ENCODE data around the gene SCFD2.
A peak's percentile ranks its signal among the peaks of the same experiment; 100 is the strongest.

SCFD2 gene

GRCh38 chr4:52926196-52926974, 439.5 kb downstream of the SCFD2 start:
- no peak overlapping the region for H3K4me3 ChIP-seq (replicated peaks; ENCODE audit: low read depth, low read length)
- TF ChIP-seq CTCF (IDR thresholded peaks at IDR 0.05; ENCODE audit: low read length, missing control alignments) = no peak
- no peak for DNase-seq (ENCODE audit: low read depth)

DNA sequence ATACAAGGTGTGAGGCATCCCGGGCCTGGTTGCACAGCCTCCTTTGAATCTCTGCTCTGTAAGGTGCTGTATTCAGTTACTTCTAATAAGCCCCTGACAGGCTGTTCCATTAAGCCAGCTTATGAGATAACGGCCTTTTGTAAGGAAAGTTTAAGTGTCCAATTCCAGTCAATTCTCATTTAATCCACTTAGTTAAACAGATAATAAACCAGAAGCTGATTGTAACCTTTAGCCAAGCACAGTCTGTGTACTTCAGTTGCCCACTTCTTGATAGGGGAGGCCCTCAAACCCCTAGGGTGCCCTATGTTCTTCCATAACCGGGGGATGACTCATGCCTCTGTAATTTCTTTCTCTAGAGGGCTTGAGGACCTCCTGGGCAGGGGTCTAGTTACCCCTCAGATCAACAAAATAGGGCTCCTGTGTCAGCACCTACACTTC, 440.3 kb downstream of the SCFD2 start:
- peak; percentile 7 for DNase-seq (ENCODE audit: low read depth)
- no peak for TF ChIP-seq CTCF (IDR thresholded peaks at IDR 0.05; ENCODE audit: low read length, missing control alignments)
- H3K4me3 ChIP-seq (replicated peaks; ENCODE audit: low read depth, low read length) = no peak overlapping the region

GRCh38 chr4:52919461-52919860, 446.4 kb downstream of the SCFD2 start:
- TF ChIP-seq CTCF (IDR thresholded peaks at IDR 0.05; ENCODE audit: low read length, missing control alignments) = no peak
- DNase-seq (ENCODE audit: low read depth) = no peak
- no peak overlapping the region for H3K4me3 ChIP-seq (replicated peaks; ENCODE audit: low read depth, low read length)

GRCh38 chr4:52917817-52918216, 448.0 kb downstream of the SCFD2 start:
- H3K4me3 ChIP-seq (replicated peaks; ENCODE audit: low read depth, low read length) = no peak overlapping the region
- no peak for TF ChIP-seq CTCF (IDR thresholded peaks at IDR 0.05; ENCODE audit: low read length, missing control alignments)
- no peak for DNase-seq (ENCODE audit: low read depth)

DNA sequence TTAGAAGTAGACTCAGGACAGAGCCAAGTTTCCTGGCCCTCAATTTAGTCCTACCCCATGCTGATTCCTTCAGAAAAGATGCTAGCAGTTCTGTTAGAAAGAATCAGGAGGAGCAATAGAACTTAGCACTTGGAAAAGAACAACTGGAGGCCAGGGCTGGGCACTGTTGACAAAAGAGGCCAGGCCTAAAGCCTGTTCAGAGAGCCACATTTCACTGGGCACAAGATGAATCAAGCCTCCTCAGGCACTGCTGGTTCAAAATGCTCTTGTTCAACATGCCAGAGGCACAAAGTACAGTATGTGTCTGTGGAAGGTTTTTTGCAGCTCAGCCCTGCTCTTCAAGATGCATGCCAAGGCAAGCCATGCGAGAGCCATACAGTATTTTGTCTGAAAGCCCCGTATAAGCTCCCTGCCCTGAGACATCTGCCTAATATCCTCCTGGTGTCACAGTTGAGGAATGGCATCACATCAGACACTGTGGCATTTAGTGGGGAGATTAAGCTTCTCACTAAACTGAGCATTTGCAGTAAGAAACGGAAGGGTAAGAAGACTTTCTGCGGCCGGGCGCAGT, 450.0 kb downstream of the SCFD2 start:
- no peak overlapping the region for H3K4me3 ChIP-seq (replicated peaks; ENCODE audit: low read depth, low read length)
- no peak for TF ChIP-seq CTCF (IDR thresholded peaks at IDR 0.05; ENCODE audit: low read length, missing control alignments)
- no peak for DNase-seq (ENCODE audit: low read depth)

- TF ChIP-seq CTCF (IDR thresholded peaks at IDR 0.05; ENCODE audit: low read length, missing control alignments) = no peak
- H3K4me3 ChIP-seq (replicated peaks; ENCODE audit: low read depth, low read length) = no peak overlapping the region
- no peak for DNase-seq (ENCODE audit: low read depth)
Measured at GRCh38 chr4:52915191-52915590, 450.7 kb downstream of the SCFD2 start.

Data from fibroblast of pulmonary artery (primary cell).